ENCODE results near the gene FOXRED1. TPM values are rescaled to one million over a fixed set of nuclear protein-coding genes. Genes with fewer than 3 reads are reported as not detected.

The FOXRED1 gene
- total and polyA plus RNA-seq, 2 of the 4 experiments (the other 2 are of a cell fraction): 15.1 to 28.3 TPM

GRCh38 chr11:126263489-126263888 lies 5.5 kb upstream of the FOXRED1 start:
- Histone ChIP-seq H4K20me1 (ENCODE audit: insufficient read depth, low read length) (peaks cover 9% of the 10 kb centered on the region; the same call in 1 of the 2 replicates), H3K9ac (ENCODE audit: low read depth, low read length) (no peak overlapping the region), H3K23ac (ENCODE audit: low read depth, low read length) (no peak overlapping the region), H2BK120ac (ENCODE audit: low read depth, low read length) (no peak overlapping the region), H3K4me3 (ENCODE audit: insufficient read depth, low read depth, low read length) (no peak overlapping the region), H3K4ac (ENCODE audit: low read depth, low read length) (no peak overlapping the region), H4K5ac (ENCODE audit: low read depth, low read length) (no peak overlapping the region), H3K9me1 (ENCODE audit: insufficient read depth, low read length) (peaks cover 10% of the 10 kb centered on the region; the same call in 1 of the 2 replicates), H2BK15ac (ENCODE audit: low read depth, low read length) (no peak overlapping the region), H3K4me1 (ENCODE audit: control insufficient read depth, insufficient read depth, low read length) (peaks cover 3% of the 10 kb centered on the region; the same call in 1 of the 2 replicates), H3K27me3 (ENCODE audit: control insufficient read depth, insufficient read depth, low read length) (no peaks in the 10 kb centered on the region), H2AK5ac (ENCODE audit: low read depth, low read length) (no peak overlapping the region), H2AFZ (replicated peaks; ENCODE audit: low read length, poor library complexity) (no peak overlapping the region), H2AK9ac (replicated peaks; ENCODE audit: low read depth, low read length, poor library complexity) (no peak overlapping the region), H3K36me3 (ENCODE audit: control insufficient read depth, insufficient read depth, low read length) (peaks cover 47% of the 10 kb centered on the region), H3K4me2 (ENCODE audit: low read depth, low read length) (no peak overlapping the region), H3K9me3 (ENCODE audit: control insufficient read depth, insufficient read depth, low read length) (no peaks in the 10 kb centered on the region), H3K79me1 (ENCODE audit: low read depth in 1 of 2, low read length in 2 of 2) (peaks cover 31 to 59% of the 10 kb centered on the region in 2 experiments), H3K18ac (ENCODE audit: low read depth, low read length) (no peak overlapping the region), H3K27ac (ENCODE audit: insufficient read depth, low read length) (no peak overlapping the region), H4K8ac (ENCODE audit: low read depth in 2 of 2, low read length in 2 of 2) (no peak overlapping the region), H3K56ac (ENCODE audit: extremely low read depth, insufficient read depth, low read length) (no peak overlapping the region), H4K91ac (ENCODE audit: insufficient read depth, low read depth, low read length) (no peak overlapping the region), H3K14ac (replicated peaks; ENCODE audit: low read depth, low read length) (no peak overlapping the region), H2BK20ac (ENCODE audit: low read depth, low read length) (no peak overlapping the region), H2BK5ac (ENCODE audit: low read depth, low read length, poor library complexity, severe bottlenecking) (no peak overlapping the region)
- ChIA-PET CTCF (no interaction called here), POLR2A (ENCODE audit: unreplicated experiment) (no interaction called here)
- intact Hi-C loops (cut with micrococcal nuclease): no loop called here
- 100% methylated on average over 1 of the region's 6 CpGs; no CpG with 5 or more reads in 1 of the 2 experiments for WGBS, 2 experiments (ENCODE audit: extremely low coverage in 2 of 2, insufficient read length in 1 of 2)
- DNase-seq: no peak
- in situ Hi-C loops (cut with MboI; ENCODE audit: low sequenced_read_pairs): no loop called here
- TSS peak; percentile 63 for BruUV-seq (replicated peaks)
- dilution Hi-C loops (cut with HindIII; ENCODE audit: low sequenced_read_pairs, unreplicated experiment): no loop called here
- TF ChIP-seq CHD1 (IDR thresholded peaks at IDR 0.05; ENCODE audit: low read depth, low read length) (no peak), USF2 (IDR thresholded peaks at IDR 0.05; ENCODE audit: low read depth, low read length) (no peak), RAD21 (IDR thresholded peaks at IDR 0.05; ENCODE audit: low read length) (no peak), MAFK (IDR thresholded peaks at IDR 0.05; ENCODE audit: low read depth, low read length) (no peak), POLR2A (IDR thresholded peaks at IDR 0.05; ENCODE audit: low read depth, low read length) (no peak), RCOR1 (IDR thresholded peaks at IDR 0.05; ENCODE audit: insufficient replicate concordance, low read length) (no peak), MXI1 (IDR thresholded peaks at IDR 0.05; ENCODE audit: borderline replicate concordance, low read depth, low read length) (no peak), FOS (IDR thresholded peaks at IDR 0.05; ENCODE audit: low read depth, low read length) (no peak), CTCF (conservative IDR thresholded peaks at IDR 0.05; ENCODE audit: low read depth, low read length) (no peak), SMC3 (IDR thresholded peaks at IDR 0.05; ENCODE audit: low read depth, low read length) (no peak), RFX5 (IDR thresholded peaks at IDR 0.05; ENCODE audit: low read depth, low read length) (no peak), ELK1 (IDR thresholded peaks at IDR 0.05; ENCODE audit: borderline replicate concordance, low read depth, low read length) (no peak), MAZ (IDR thresholded peaks at IDR 0.05; ENCODE audit: borderline replicate concordance, low read depth, low read length) (no peak)
- ATAC-seq (ENCODE audit: low read depth): no peak

Data from IMR-90 (cell line).